ENCODE measurements around the gene TRIB2. TPM values are rescaled to one million over a fixed set of nuclear protein-coding genes. Genes with fewer than 3 reads are reported as not detected.
"Not testable (repeated sequence)": the region's sequence is repeated elsewhere in the genome, so short reads cannot be mapped to it uniquely, and the experiment has no call there.

TRIB2 gene
- total RNA-seq, 1 donor from 2014 or later = 57.8 TPM

GRCh38 chr2:12675801-12676200 lies 40.9 kb upstream of the TRIB2 start:
- H3K4me1 Mint-ChIP-seq (ENCODE audit: low read depth) = peaks cover 6% of the 10 kb centered on the region

GRCh38 chr2:12676771-12677170 lies 40.0 kb upstream of the TRIB2 start:
- TF ChIP-seq CTCF (IDR thresholded peaks at IDR 0.05; ENCODE audit: unreplicated experiment) = no peak
- Mint-ChIP-seq H3K36me3 (ENCODE audit: insufficient read depth) (no peaks in the 10 kb centered on the region), H3K27ac (no peak overlapping the region), H3K27me3 (no peaks in the 10 kb centered on the region), H3K4me1 (ENCODE audit: low read depth) (peaks cover 6% of the 10 kb centered on the region), H3K9me3 (ENCODE audit: low read depth) (peaks cover 6% of the 10 kb centered on the region), H3K4me3 (ENCODE audit: low read depth) (no peak overlapping the region)
- DNase-seq (ENCODE audit: low spot score, unreplicated experiment) = no peak

More at GRCh38 chr2:12675801-12676200, 40.9 kb upstream of the TRIB2 start:
- Mint-ChIP-seq H3K27me3 (no peaks in the 10 kb centered on the region), H3K36me3 (ENCODE audit: insufficient read depth) (no peaks in the 10 kb centered on the region), H3K27ac (no peak overlapping the region), H3K9me3 (ENCODE audit: low read depth) (peaks cover 6% of the 10 kb centered on the region), H3K4me3 (ENCODE audit: low read depth) (no peak overlapping the region)
- TF ChIP-seq CTCF (IDR thresholded peaks at IDR 0.05; ENCODE audit: unreplicated experiment) = no peak
- no peak for DNase-seq (ENCODE audit: low spot score, unreplicated experiment)

GRCh38 chr2:12678186-12678585 lies 38.5 kb upstream of the TRIB2 start:
- H3K36me3 Mint-ChIP-seq (ENCODE audit: insufficient read depth) = no peaks in the 10 kb centered on the region
- no peak overlapping the region for H3K27ac Mint-ChIP-seq
- H3K4me1 Mint-ChIP-seq (ENCODE audit: low read depth) = peaks cover 6% of the 10 kb centered on the region
- H3K4me3 Mint-ChIP-seq (ENCODE audit: low read depth) = no peak overlapping the region
- peaks cover 4% of the 10 kb centered on the region for H3K27me3 Mint-ChIP-seq
- H3K9me3 Mint-ChIP-seq (ENCODE audit: low read depth) = peaks cover 6% of the 10 kb centered on the region
- DNase-seq (ENCODE audit: low spot score, unreplicated experiment) = no peak
- no peak for TF ChIP-seq CTCF (IDR thresholded peaks at IDR 0.05; ENCODE audit: unreplicated experiment)

GRCh38 chr2:12679550-12680072 lies 37.1 kb upstream of the TRIB2 start:
- H3K36me3 Mint-ChIP-seq (ENCODE audit: insufficient read depth) = no peaks in the 10 kb centered on the region
- peaks cover 6% of the 10 kb centered on the region for H3K9me3 Mint-ChIP-seq (ENCODE audit: low read depth)
- H3K27ac Mint-ChIP-seq = no peak overlapping the region
- peaks cover 10% of the 10 kb centered on the region for H3K27me3 Mint-ChIP-seq
- no peak for TF ChIP-seq CTCF (IDR thresholded peaks at IDR 0.05; ENCODE audit: unreplicated experiment)
- DNase-seq (ENCODE audit: low spot score, unreplicated experiment) = no peak
- peaks cover 8% of the 10 kb centered on the region for H3K4me1 Mint-ChIP-seq (ENCODE audit: low read depth)
- H3K4me3 Mint-ChIP-seq (ENCODE audit: low read depth) = no peak overlapping the region

GRCh38 chr2:12680115-12680514 lies 36.6 kb upstream of the TRIB2 start:
- H3K36me3 Mint-ChIP-seq (ENCODE audit: insufficient read depth); H3K27ac Mint-ChIP-seq: not testable (repeated sequence)
- peaks cover 12% of the 10 kb centered on the region for H3K27me3 Mint-ChIP-seq

GRCh38 chr2:12682017-12682416 lies 34.7 kb upstream of the TRIB2 start:
- peaks cover 18% of the 10 kb centered on the region for H3K27me3 Mint-ChIP-seq
- H3K4me3 Mint-ChIP-seq (ENCODE audit: low read depth) = no peak overlapping the region
- H3K9me3 Mint-ChIP-seq (ENCODE audit: low read depth) = peaks cover 6% of the 10 kb centered on the region
- no peak for TF ChIP-seq CTCF (IDR thresholded peaks at IDR 0.05; ENCODE audit: unreplicated experiment)
- peaks cover 2% of the 10 kb centered on the region for H3K4me1 Mint-ChIP-seq (ENCODE audit: low read depth)
- no peak overlapping the region for H3K27ac Mint-ChIP-seq
- no peak for DNase-seq (ENCODE audit: low spot score, unreplicated experiment)
- H3K36me3 Mint-ChIP-seq (ENCODE audit: insufficient read depth) = no peaks in the 10 kb centered on the region

More at GRCh38 chr2:12680115-12680514, 36.6 kb upstream of the TRIB2 start:
- not testable (repeated sequence) for H3K4me1 Mint-ChIP-seq (ENCODE audit: low read depth); H3K9me3 Mint-ChIP-seq (ENCODE audit: low read depth); DNase-seq (ENCODE audit: low spot score, unreplicated experiment); H3K4me3 Mint-ChIP-seq (ENCODE audit: low read depth)

All from progenitor cell of endocrine pancreas (in vitro differentiated cells).